Activated CD4-positive, alpha-beta T cell treated with anti-CD3 and anti-CD28 coated beads, Interleukin-2, amount 10 ng/mL, durations not matched to agents 24 days and 14 days (primary cell): ENCODE data around the gene IL1RAPL2. TPM values are rescaled to one million over a fixed set of nuclear protein-coding genes. Genes with fewer than 3 reads are reported as not detected.
"Not testable (repeated sequence)": the region's sequence is repeated elsewhere in the genome, so short reads cannot be mapped to it uniquely, and the experiment has no call there.

Experiments
- DNase-seq: peaks from one replicate; pipeline ENCODE4 v3.0.0; 2022
- H3K27ac Mint-ChIP-seq: one replicate; pipeline ENCODE4 v1.8.0; 2022; ENCODE audit warnings: mild to moderate bottlenecking, mixed read lengths
- H3K27me3 Mint-ChIP-seq: one replicate; pipeline ENCODE4 v1.8.0; 2022; ENCODE audit warnings: mixed read lengths
- H3K36me3 Mint-ChIP-seq: one replicate; pipeline ENCODE4 v1.8.0; 2022; ENCODE audit warnings: low read depth, mild to moderate bottlenecking, mixed read lengths
- H3K4me1 Mint-ChIP-seq: one replicate; pipeline ENCODE4 v1.8.0; 2021; ENCODE audit warnings: mixed read lengths
- H3K4me3 Mint-ChIP-seq: one replicate; pipeline ENCODE4 v1.8.0; 2022; ENCODE audit warnings: mild to moderate bottlenecking, moderate library complexity, mixed read lengths
- H3K9me3 Mint-ChIP-seq: one replicate; pipeline ENCODE4 v1.8.0; 2021; ENCODE audit warnings: mixed read lengths
- intact Hi-C: fragments of 100-400 bp; cut with micrococcal nuclease; formaldehyde crosslinking; loops from one replicate; pipeline ENCODE4 v1.15.1; 2023
- total RNA-seq: library from RNA; stranded (reverse); gene quantifications from 2 replicates; pipeline ENCODE4 v1.2.3, GENCODE V29; 2022

The IL1RAPL2 gene
- total RNA-seq, 1 donor from 2014 or later, result not detected

GRCh38 chrX:105775679-105776078 lies 1209.7 kb downstream of the IL1RAPL2 start:
- no peaks in the 10 kb centered on the region for H3K27me3 Mint-ChIP-seq
- intact Hi-C loops, result no loop called here
- no peak overlapping the region for H3K4me3 Mint-ChIP-seq
- DNase-seq, result no peak
- H3K27ac Mint-ChIP-seq, result no peak overlapping the region
- no peaks in the 10 kb centered on the region for H3K36me3 Mint-ChIP-seq
- no peaks in the 10 kb centered on the region for H3K9me3 Mint-ChIP-seq
- no peaks in the 10 kb centered on the region for H3K4me1 Mint-ChIP-seq

- intact Hi-C loops, result no loop called here
- Mint-ChIP-seq H3K36me3 (no peaks in the 10 kb centered on the region), H3K4me3 (no peak overlapping the region), H3K27ac (no peak overlapping the region), H3K4me1 (no peaks in the 10 kb centered on the region), H3K9me3 (no peaks in the 10 kb centered on the region), H3K27me3 (no peaks in the 10 kb centered on the region)
- DNase-seq, result no peak
Observed at GRCh38 chrX:105781804-105782203, 1215.8 kb downstream of the IL1RAPL2 start.

- H3K4me3 Mint-ChIP-seq, H3K27ac Mint-ChIP-seq, H3K27me3 Mint-ChIP-seq, H3K4me1 Mint-ChIP-seq, H3K36me3 Mint-ChIP-seq, H3K9me3 Mint-ChIP-seq, intact Hi-C loops, DNase-seq: not testable (repeated sequence)
Observed at GRCh38 chrX:105796877-105797276, 1230.9 kb downstream of the IL1RAPL2 start.

GRCh38 chrX:105803891-105804290 lies 1237.9 kb downstream of the IL1RAPL2 start:
- DNase-seq, result no peak
- intact Hi-C loops, result no loop called here
- Mint-ChIP-seq H3K27ac (no peak overlapping the region), H3K36me3 (no peaks in the 10 kb centered on the region), H3K4me1 (no peaks in the 10 kb centered on the region), H3K27me3 (no peaks in the 10 kb centered on the region), H3K9me3 (no peaks in the 10 kb centered on the region), H3K4me3 (no peak overlapping the region)

- intact Hi-C loops, DNase-seq, H3K27me3 Mint-ChIP-seq, H3K27ac Mint-ChIP-seq, H3K9me3 Mint-ChIP-seq, H3K4me1 Mint-ChIP-seq, H3K4me3 Mint-ChIP-seq, H3K36me3 Mint-ChIP-seq: not testable (repeated sequence)
Observed at GRCh38 chrX:105805655-105806054, 1239.7 kb downstream of the IL1RAPL2 start.

- peaks cover 9% of the 10 kb centered on the region for H3K27me3 Mint-ChIP-seq
- no peaks in the 10 kb centered on the region for H3K4me1 Mint-ChIP-seq
- H3K9me3 Mint-ChIP-seq, result no peaks in the 10 kb centered on the region
- no peak for DNase-seq
- no peak overlapping the region for H3K4me3 Mint-ChIP-seq
- H3K36me3 Mint-ChIP-seq, result no peaks in the 10 kb centered on the region
- intact Hi-C loops, result no loop called here
- no peak overlapping the region for H3K27ac Mint-ChIP-seq
Observed at GRCh38 chrX:105816517-105816916, 1250.5 kb downstream of the IL1RAPL2 start.
